CD14-positive monocyte (primary cell): ENCODE results near the gene ADAMTSL3. TPM values are rescaled to one million over a fixed set of nuclear protein-coding genes. Genes with fewer than 3 reads are reported as not detected.

Source experiments
- DNase-seq, 3 donors: peaks; one replicate each; pipeline ENCODE4 v3.0.0-alpha.2; 2011 to 2022
- H2AFZ ChIP-seq: 2 replicates; pipeline ENCODE4 v1.6.0; 2012; ENCODE audit warnings: mild to moderate bottlenecking, low read depth, low read length, inconsistent platforms; ENCODE audit not compliant: insufficient read depth, poor library complexity, severe bottlenecking
- H3K27ac ChIP-seq, 2 donors: 1 replicate in 1 of 2; 2 replicates in 1 of 2; pipeline ENCODE4 v1.5.1; 2012 to 2013; ENCODE audit warnings: low read length in 2 of 2, control low read depth in 1 of 2, inconsistent platforms in 1 of 2, low read depth in 1 of 2, mild to moderate bottlenecking in 1 of 2
- H3K27me3 ChIP-seq, 2 donors: one replicate each; pipeline versions ENCODE4 v1.6.0 to v1.6.1; 2011 to 2013; ENCODE audit warnings: low read length in 2 of 2; ENCODE audit not compliant: control insufficient read depth in 2 of 2, insufficient read depth in 2 of 2
- H3K36me3 ChIP-seq, 2 donors: replicated peaks in 1 of 2; 1 replicate in 1 of 2; 2 replicates in 1 of 2; pipeline versions ENCODE4 v1.5.1 to v1.6.1; 2012 to 2013; ENCODE audit warnings: low read length in 2 of 2, control low read depth in 1 of 2, inconsistent platforms in 1 of 2, mild to moderate bottlenecking in 1 of 2; ENCODE audit not compliant: insufficient read depth in 2 of 2, control insufficient read depth in 1 of 2
- H3K4me1 ChIP-seq, 2 donors: 1 replicate in 1 of 2; 2 replicates in 1 of 2; pipeline versions ENCODE4 v1.5.1 to v1.6.1; 2012 to 2013; ENCODE audit warnings: low read length in 2 of 2, control low read depth in 1 of 2, inconsistent platforms in 1 of 2, mild to moderate bottlenecking in 1 of 2, moderate library complexity in 1 of 2; ENCODE audit not compliant: insufficient read depth in 2 of 2, control insufficient read depth in 1 of 2
- H3K4me2 ChIP-seq: replicated peaks from 2 replicates; pipeline ENCODE3; 2012; ENCODE audit warnings: low read length, moderate library complexity, mild to moderate bottlenecking; ENCODE audit not compliant: poor library complexity, severe bottlenecking; ENCODE audit errors: extremely low read depth
- H3K4me3 ChIP-seq, 3 experiments: fragments of 200-600 bp in 1 of 3; sonication (generic) in 1 of 3; replicated peaks in 1 of 3; 1 replicate in 2 of 3; 2 replicates in 1 of 3; pipeline ENCODE4 v1.5.1; 2011 to 2013; ENCODE audit warnings: low read length in 3 of 3, mild to moderate bottlenecking in 3 of 3, control low read depth in 2 of 3, low read depth in 2 of 3, inconsistent platforms in 1 of 3, moderate library complexity in 1 of 3
- H3K79me2 ChIP-seq: 2 replicates; pipeline ENCODE4 v1.6.0; 2012; ENCODE audit warnings: mild to moderate bottlenecking, control low read depth, inconsistent platforms, low read length, moderate library complexity; ENCODE audit not compliant: insufficient read depth
- H3K9ac ChIP-seq: 2 replicates; pipeline ENCODE4 v1.6.0; 2017; ENCODE audit warnings: low read length, mild to moderate bottlenecking; ENCODE audit not compliant: insufficient read depth, poor library complexity, severe bottlenecking
- H3K9me3 ChIP-seq, 2 donors: replicated peaks in 1 of 2; 1 replicate in 1 of 2; 2 replicates in 1 of 2; pipeline versions ENCODE4 v1.5.1 to v1.6.1; 2012 to 2013; ENCODE audit warnings: low read length in 2 of 2, control low read depth in 1 of 2; ENCODE audit not compliant: control insufficient read depth in 1 of 2, insufficient read depth in 1 of 2
- H4K20me1 ChIP-seq: 2 replicates; pipeline ENCODE4 v1.6.0; 2012; ENCODE audit warnings: mild to moderate bottlenecking, low read length, control low read depth, moderate library complexity; ENCODE audit not compliant: insufficient read depth
- H3K27ac Mint-ChIP-seq, 7 donors: one replicate each; pipeline ENCODE4 v1.8.0; 2020; ENCODE audit warnings: mild to moderate bottlenecking in 7 of 7, mixed read lengths in 7 of 7, moderate library complexity in 6 of 7, inconsistent platforms in 2 of 7
- H3K27me3 Mint-ChIP-seq, 3 donors: one replicate each; pipeline ENCODE4 v1.8.0; 2021 to 2022; ENCODE audit warnings: low read depth in 3 of 3, mild to moderate bottlenecking in 3 of 3, mixed read lengths in 3 of 3, moderate library complexity in 3 of 3, inconsistent platforms in 1 of 3
- H3K36me3 Mint-ChIP-seq, 2 donors: one replicate each; pipeline ENCODE4 v1.8.0; 2020; ENCODE audit warnings: mixed read lengths in 2 of 2, inconsistent platforms in 1 of 2, mild to moderate bottlenecking in 1 of 2
- H3K4me1 Mint-ChIP-seq: one replicate; pipeline ENCODE4 v1.8.0; 2020; ENCODE audit warnings: mild to moderate bottlenecking, mixed read lengths
- H3K4me3 Mint-ChIP-seq, 2 donors: one replicate each; pipeline ENCODE4 v1.8.0; 2020; ENCODE audit warnings: mild to moderate bottlenecking in 2 of 2, mixed read lengths in 2 of 2, moderate library complexity in 1 of 2
- H3K9me3 Mint-ChIP-seq, 7 donors: one replicate each; pipeline ENCODE4 v1.8.0; 2020 to 2022; ENCODE audit warnings: mixed read lengths in 7 of 7, mild to moderate bottlenecking in 6 of 7, moderate library complexity in 6 of 7, inconsistent platforms in 2 of 7
- WGBS: methylation state at CpG from one replicate; pipeline ENCODE4 v1.1.5; 2013; ENCODE audit warnings: missing lambda C conversion rate; ENCODE audit not compliant: insufficient coverage; 5-methylcytosine and 5-hydroxymethylcytosine counted together
- intact Hi-C, 2 donors: fragments of 100-400 bp; cut with micrococcal nuclease; formaldehyde crosslinking; loops; one replicate each; pipeline versions ENCODE4 v1.15.0 to v1.15.1; 2023
- polyA plus RNA-seq, 3 donors: library from polyadenylated mRNA; depleted of rRNA in 1 of 3; unstranded in 2 of 3; stranded (reverse) in 1 of 3; fragments of 300-500 nt in 2 of 3; fragments of >200 nt in 1 of 3; fragmentation: Illumina TruSeq in 2 of 3; gene quantifications; 1 replicate in 2 of 3; 2 replicates in 1 of 3; pipeline ENCODE4 v1.2.3, GENCODE V29; 2012 to 2021
- TF ChIP-seq, protein P1 (sequence below): fragments of 200-600 bp; IDR thresholded peaks from one replicate; pipeline ENCODE4 v1.8.0; 2022; ENCODE audit warnings: antibody characterized with exemption, mild to moderate bottlenecking

ADAMTSL3 gene
- polyA plus RNA-seq, 3 donors, result not detected

- WGBS, result 92% methylated on average over 5 of the region's 6 CpGs
- Histone ChIP-seq H3K4me1 (no peaks in the 10 kb centered on the region), H3K4me3 (no peak overlapping the region), H3K27me3 (no peaks in the 10 kb centered on the region), H3K9me3 (no peaks in the 10 kb centered on the region), H4K20me1 (no peaks in the 10 kb centered on the region), H2AFZ (no peak overlapping the region), H3K9ac (no peak overlapping the region), H3K36me3 (no peaks in the 10 kb centered on the region), H3K4me2 (no peak overlapping the region), H3K79me2 (no peaks in the 10 kb centered on the region), H3K27ac (no peak overlapping the region)
- Mint-ChIP-seq H3K27ac (no peak overlapping the region), H3K4me3 (no peak overlapping the region), H3K9me3 (peaks cover 0 to 7% (median 2%) of the 10 kb centered on the region in 7 donors), H3K4me1 (no peaks in the 10 kb centered on the region), H3K36me3 (no peaks in the 10 kb centered on the region), H3K27me3 (no peaks in the 10 kb centered on the region)
- intact Hi-C loops, result no loop called here
- no peak for DNase-seq
- TF ChIP-seq, protein P1, sequence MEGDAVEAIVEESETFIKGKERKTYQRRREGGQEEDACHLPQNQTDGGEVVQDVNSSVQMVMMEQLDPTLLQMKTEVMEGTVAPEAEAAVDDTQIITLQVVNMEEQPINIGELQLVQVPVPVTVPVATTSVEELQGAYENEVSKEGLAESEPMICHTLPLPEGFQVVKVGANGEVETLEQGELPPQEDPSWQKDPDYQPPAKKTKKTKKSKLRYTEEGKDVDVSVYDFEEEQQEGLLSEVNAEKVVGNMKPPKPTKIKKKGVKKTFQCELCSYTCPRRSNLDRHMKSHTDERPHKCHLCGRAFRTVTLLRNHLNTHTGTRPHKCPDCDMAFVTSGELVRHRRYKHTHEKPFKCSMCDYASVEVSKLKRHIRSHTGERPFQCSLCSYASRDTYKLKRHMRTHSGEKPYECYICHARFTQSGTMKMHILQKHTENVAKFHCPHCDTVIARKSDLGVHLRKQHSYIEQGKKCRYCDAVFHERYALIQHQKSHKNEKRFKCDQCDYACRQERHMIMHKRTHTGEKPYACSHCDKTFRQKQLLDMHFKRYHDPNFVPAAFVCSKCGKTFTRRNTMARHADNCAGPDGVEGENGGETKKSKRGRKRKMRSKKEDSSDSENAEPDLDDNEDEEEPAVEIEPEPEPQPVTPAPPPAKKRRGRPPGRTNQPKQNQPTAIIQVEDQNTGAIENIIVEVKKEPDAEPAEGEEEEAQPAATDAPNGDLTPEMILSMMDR, result no peak
Measured at GRCh38 chr15:83766339-83766738, 112.4 kb downstream of the ADAMTSL3 start.

- H3K79me2 ChIP-seq, result no peaks in the 10 kb centered on the region
- no peak overlapping the region for H3K27ac Mint-ChIP-seq
- no peak overlapping the region for H3K27ac ChIP-seq
- H3K36me3 Mint-ChIP-seq, result no peaks in the 10 kb centered on the region
- no peak overlapping the region for H2AFZ ChIP-seq
- DNase-seq, result no peak
- H3K36me3 ChIP-seq, result no peaks in the 10 kb centered on the region
- no peak overlapping the region for H3K4me3 ChIP-seq
- peaks cover 0 to 3% (median 0%) of the 10 kb centered on the region in 3 donors for H3K27me3 Mint-ChIP-seq
- H3K9ac ChIP-seq, result no peak overlapping the region
- WGBS, result no CpG with 5 or more reads among the region's 4 CpGs
- no peaks in the 10 kb centered on the region for H3K4me1 Mint-ChIP-seq
- H3K9me3 Mint-ChIP-seq, result peaks cover 0 to 3% (median 1%) of the 10 kb centered on the region in 7 donors
- no peak overlapping the region for H3K4me3 Mint-ChIP-seq
- H3K27me3 ChIP-seq, result no peaks in the 10 kb centered on the region
- no peaks in the 10 kb centered on the region for H4K20me1 ChIP-seq
- no peaks in the 10 kb centered on the region for H3K4me1 ChIP-seq
- TF ChIP-seq, protein P1, result no peak
- intact Hi-C loops, result no loop called here
- H3K4me2 ChIP-seq, result no peak overlapping the region
- no peaks in the 10 kb centered on the region for H3K9me3 ChIP-seq
Measured at GRCh38 chr15:83767741-83768140, 113.8 kb downstream of the ADAMTSL3 start.
